Heart left ventricle (tissue), 16 donors: ENCODE data around the gene CDH18. TPM values are rescaled to one million over a fixed set of nuclear protein-coding genes. Genes with fewer than 3 reads are reported as not detected.

Source experiments
- ATAC-seq, 4 donors: fragments of 200-7000 bp; cut with Tn5 transposase; one replicate each; pipeline ENCODE4 v1.9.1; 2020 to 2022; ENCODE audit warnings: moderate library complexity in 4 of 4, mild to moderate bottlenecking in 3 of 4, moderate number of reproducible peaks in 1 of 4
- DNase-seq, 5 donors: peaks; one replicate each; pipeline ENCODE4 v3.0.0-alpha.2; 2020
- H3K27ac ChIP-seq, 12 donors: fragments of 200-600 bp; sonication (generic) in 4 of 12; one replicate each; pipeline versions ENCODE4 v1.5.0 to v1.8.0; 2016 to 2022; ENCODE audit warnings: mild to moderate bottlenecking in 2 of 12
- H3K27me3 ChIP-seq, 9 donors: fragments of 200-600 bp; sonication (generic) in 2 of 9; one replicate each; pipeline versions ENCODE4 v1.5.1 to v1.8.0; 2016 to 2022; ENCODE audit warnings: mild to moderate bottlenecking in 3 of 9
- H3K36me3 ChIP-seq, 9 donors: fragments of 200-600 bp; sonication (generic) in 2 of 9; one replicate each; pipeline versions ENCODE4 v1.5.0 to v1.8.0; 2018 to 2022; ENCODE audit warnings: mild to moderate bottlenecking in 2 of 9
- H3K4me1 ChIP-seq, 12 donors: fragments of 200-600 bp; sonication (generic) in 4 of 12; one replicate each; pipeline versions ENCODE4 v1.5.0 to v1.8.0; 2016 to 2022; ENCODE audit warnings: mild to moderate bottlenecking in 3 of 12
- H3K4me3 ChIP-seq, 12 donors: fragments of 200-600 bp; sonication (generic) in 4 of 12; one replicate each; pipeline versions ENCODE4 v1.5.0 to v1.8.0; 2017 to 2022; ENCODE audit warnings: mild to moderate bottlenecking in 9 of 12, moderate library complexity in 4 of 12
- H3K9me3 ChIP-seq, 12 donors: fragments of 200-600 bp; sonication (generic) in 4 of 12; one replicate each; pipeline versions ENCODE4 v1.5.0 to v1.8.0; 2016 to 2022; ENCODE audit warnings: mild to moderate bottlenecking in 1 of 12
- POLR2A ChIP-seq, 2 donors: fragments of 450-650 bp; IDR thresholded peaks; one replicate each; pipeline ENCODE4 v1.6.1; 2017; ENCODE audit warnings: antibody characterized with exemption in 2 of 2, mild to moderate bottlenecking in 2 of 2, moderate library complexity in 2 of 2
- WGBS, 4 donors: extraction: QIAGEN DNeasy Blood & Tissue Kit in 2 of 4; methylation state at CpG; one replicate each; pipeline versions ENCODE4 v1.1.5 to v1.1.7; 2013 to 2018; 5-methylcytosine and 5-hydroxymethylcytosine counted together
- intact Hi-C, 10 donors: fragments of 100-400 bp; cut with DNase I; formaldehyde crosslinking; loops; one replicate each; pipeline versions ENCODE4 v1.11.1 to v1.14.2; 2022
- polyA plus RNA-seq, 2 donors: library from polyadenylated mRNA; stranded (reverse); fragments of 200-250 nt; gene quantifications; one replicate each; pipeline ENCODE4 v1.2.3, GENCODE V29; 2013
- total RNA-seq, 9 donors: library from RNA; depleted of rRNA in 2 of 9; stranded (reverse); fragments of >200 nt in 2 of 9; fragmentation: NEBNext Ultra II Directional in 3 of 9; extraction: Animal tissue kit (Norgen Biotek cat#: 25700) in 3 of 9; gene quantifications; one replicate each; pipeline versions ENCODE4 v1.1.0 to v1.2.4, GENCODE V29; 2016 to 2023
- TF ChIP-seq, protein P1 (sequence below), 12 donors: fragments of 200-600 bp; sonication (generic) in 4 of 12; IDR thresholded peaks; one replicate each; pipeline versions ENCODE4 v1.5.0 to v1.8.0; 2018 to 2022; ENCODE audit warnings: antibody characterized with exemption in 12 of 12, mild to moderate bottlenecking in 5 of 12
- donor health status: ischemic (EF 13 %, LVEDD 7.1; RV severe dilation, severe dysfunction).
- donor health status: healthy with polysubstance abuse.
- donor health status: DM: no; HTN: yes; CAD: no.
- donor health status: DM: no; HTN: no; CAD: no.
- donor health status: ischemic (EF 25% LVEDD 6.9; RV normal size, moderate dysfunction).
- donor health status: ischemic (EF 25% LVEDD 5.7; RV mildly dilated, moderate dysfunction).
- donor health status: healthy.
- donor health status: DM: yes; HTN: yes; CAD: no.
- donor health status: ischemic (EF 35%, LVEDD 5.7; RV mildly dilated, moderate dysfunction).
- donor health status: nonischemic (EF 11% LVEDD 7.7; RV severe dilation, severe dysfunction).
- donor health status: DM: yes; HTN: yes; CAD: no.
- donor health status: PGD.
- donor health status: ischemic (EF 29% LVEDD 5.4; RV normal size, mild dysfunction).
- donor health status: nonischemic (EF 23%, LVEDD 6.1; RV moderate dilation, normal function).

Gene CDH18
- total and polyA plus RNA-seq, 11 donors, result 0.75 TPM; not detected in 10

DNA sequence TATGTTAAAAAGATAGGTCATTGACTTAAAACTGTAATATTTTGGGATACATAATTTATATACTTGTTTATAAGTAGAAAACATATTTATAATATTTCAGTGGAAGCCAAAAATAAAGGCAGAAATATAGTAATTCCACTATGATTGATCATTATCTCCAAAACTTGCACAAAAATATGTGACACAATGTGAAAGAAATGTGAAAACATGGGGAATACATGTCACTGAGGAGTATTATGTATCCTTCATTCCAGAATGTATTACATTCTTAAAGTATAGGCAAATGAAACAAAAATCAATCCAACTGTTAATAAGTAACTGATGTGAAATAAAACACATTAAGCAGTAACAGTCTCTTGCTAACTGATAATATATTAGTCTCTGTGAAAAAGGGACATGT, 236.7 kb downstream of the CDH18 start:
- no peaks in the 10 kb centered on the region for H3K4me1 ChIP-seq
- H3K27ac ChIP-seq, result no peak overlapping the region
- no peak for TF ChIP-seq POLR2A (IDR thresholded peaks at IDR 0.05)
- TF ChIP-seq, protein P1, sequence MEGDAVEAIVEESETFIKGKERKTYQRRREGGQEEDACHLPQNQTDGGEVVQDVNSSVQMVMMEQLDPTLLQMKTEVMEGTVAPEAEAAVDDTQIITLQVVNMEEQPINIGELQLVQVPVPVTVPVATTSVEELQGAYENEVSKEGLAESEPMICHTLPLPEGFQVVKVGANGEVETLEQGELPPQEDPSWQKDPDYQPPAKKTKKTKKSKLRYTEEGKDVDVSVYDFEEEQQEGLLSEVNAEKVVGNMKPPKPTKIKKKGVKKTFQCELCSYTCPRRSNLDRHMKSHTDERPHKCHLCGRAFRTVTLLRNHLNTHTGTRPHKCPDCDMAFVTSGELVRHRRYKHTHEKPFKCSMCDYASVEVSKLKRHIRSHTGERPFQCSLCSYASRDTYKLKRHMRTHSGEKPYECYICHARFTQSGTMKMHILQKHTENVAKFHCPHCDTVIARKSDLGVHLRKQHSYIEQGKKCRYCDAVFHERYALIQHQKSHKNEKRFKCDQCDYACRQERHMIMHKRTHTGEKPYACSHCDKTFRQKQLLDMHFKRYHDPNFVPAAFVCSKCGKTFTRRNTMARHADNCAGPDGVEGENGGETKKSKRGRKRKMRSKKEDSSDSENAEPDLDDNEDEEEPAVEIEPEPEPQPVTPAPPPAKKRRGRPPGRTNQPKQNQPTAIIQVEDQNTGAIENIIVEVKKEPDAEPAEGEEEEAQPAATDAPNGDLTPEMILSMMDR (IDR thresholded peaks at IDR 0.05), result no peak
- H3K27me3 ChIP-seq, result no peaks in the 10 kb centered on the region
- H3K4me3 ChIP-seq, result no peak overlapping the region
- no peaks in the 10 kb centered on the region for H3K36me3 ChIP-seq
- peaks cover 0 to 16% (median 0%) of the 10 kb centered on the region in 12 donors for H3K9me3 ChIP-seq
- intact Hi-C loops, result no loop called here
- DNase-seq, result no peak
- no peak for ATAC-seq

DNA sequence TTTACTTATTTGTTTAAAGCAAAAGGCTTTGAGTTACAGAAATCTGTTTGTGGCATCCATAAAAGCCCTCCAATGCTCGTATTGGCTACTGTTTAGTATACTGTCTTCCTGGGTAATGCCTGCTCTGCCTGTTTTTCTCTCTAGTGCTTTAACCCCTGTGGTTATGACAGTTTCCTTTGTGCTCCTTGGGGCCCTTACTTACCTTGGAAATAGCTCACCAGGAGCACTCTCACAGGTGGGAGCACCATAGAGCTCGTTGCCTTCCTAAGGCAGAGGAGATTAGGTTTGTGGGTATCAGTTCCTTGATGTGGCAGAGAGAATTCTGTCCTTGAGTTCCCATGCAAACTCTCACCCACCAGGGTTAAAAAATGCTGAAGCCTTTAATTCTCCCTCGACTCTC, 242.8 kb downstream of the CDH18 start:
- H3K36me3 ChIP-seq, result no peaks in the 10 kb centered on the region
- no peaks in the 10 kb centered on the region for H3K4me1 ChIP-seq
- ATAC-seq (no peak), DNase-seq (no peak)
- TF ChIP-seq, protein P1 (IDR thresholded peaks at IDR 0.05), result no peak
- TF ChIP-seq POLR2A (IDR thresholded peaks at IDR 0.05), result no peak
- no peaks in the 10 kb centered on the region for H3K27me3 ChIP-seq
- no peak overlapping the region for H3K4me3 ChIP-seq
- intact Hi-C loops, result no loop called here
- H3K27ac ChIP-seq, result no peak overlapping the region
- 28 to 48% (median 36%) methylated on average over 3 of the region's 3 CpGs for WGBS, 4 donors
- H3K9me3 ChIP-seq, result no peaks in the 10 kb centered on the region

DNA sequence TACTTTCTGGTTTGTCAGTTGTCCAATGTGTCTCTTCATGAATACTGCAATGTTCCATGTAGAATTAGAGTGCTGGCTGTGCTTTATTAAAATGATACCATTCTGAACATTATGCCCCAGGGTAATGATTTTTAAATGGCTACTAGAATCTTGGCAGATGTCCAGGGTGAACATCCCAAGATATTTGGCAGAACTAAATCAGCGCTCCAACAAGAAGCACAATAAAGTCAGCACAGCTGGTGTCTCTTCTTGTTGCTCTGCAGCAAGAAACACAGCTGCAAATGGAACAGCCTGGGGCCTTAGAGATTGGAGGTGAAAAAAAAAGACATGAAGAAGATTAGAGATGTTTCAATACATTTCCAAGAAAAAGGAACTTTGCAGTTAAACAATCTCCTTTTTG, 248.3 kb downstream of the CDH18 start:
- Histone ChIP-seq H3K9me3 (no peaks in the 10 kb centered on the region), H3K36me3 (no peaks in the 10 kb centered on the region), H3K27ac (no peak overlapping the region), H3K4me1 (no peaks in the 10 kb centered on the region), H3K27me3 (no peaks in the 10 kb centered on the region), H3K4me3 (no peak overlapping the region)
- TF ChIP-seq POLR2A (IDR thresholded peaks at IDR 0.05), result no peak
- TF ChIP-seq, protein P1 (IDR thresholded peaks at IDR 0.05), result no peak
- DNase-seq, result no peak
- no peak for ATAC-seq
- 48 to 65% (median 56%) methylated on average over 1 of the region's 1 CpG for WGBS, 4 donors
- intact Hi-C loops, result no loop called here

DNA sequence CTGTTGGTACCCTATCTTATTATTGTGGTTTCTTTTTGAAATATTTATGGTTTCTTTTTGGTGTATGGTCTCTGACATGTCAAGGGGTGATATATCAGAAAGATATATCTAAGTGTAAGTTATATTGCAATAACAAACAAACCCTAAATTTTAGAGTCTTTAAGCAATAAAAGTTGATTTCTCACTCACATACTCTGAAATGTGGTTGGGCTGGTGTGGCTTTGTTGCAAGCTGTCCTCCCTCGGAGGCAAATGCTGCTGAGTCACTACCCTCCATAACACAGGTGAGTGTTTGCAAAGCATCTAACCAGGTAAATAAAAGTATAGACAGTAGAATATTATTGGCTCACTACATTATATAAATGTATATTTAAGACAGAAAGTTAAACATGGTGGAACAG, 253.2 kb downstream of the CDH18 start:
- intact Hi-C loops, result no loop called here
- 72 to 81% (median 79%) methylated on average over 1 of the region's 1 CpG for WGBS, 4 donors

More for the DNA sequence above, 253.2 kb downstream of the CDH18 start:
- no peaks in the 10 kb centered on the region for H3K27me3 ChIP-seq
- H3K27ac ChIP-seq, result no peak overlapping the region
- no peaks in the 10 kb centered on the region for H3K4me1 ChIP-seq
- H3K36me3 ChIP-seq, result no peaks in the 10 kb centered on the region
- TF ChIP-seq, protein P1 (IDR thresholded peaks at IDR 0.05), result no peak
- no peak for TF ChIP-seq POLR2A (IDR thresholded peaks at IDR 0.05)
- DNase-seq (no peak), ATAC-seq (no peak)
- H3K9me3 ChIP-seq, result peaks cover 0 to 15% (median 0%) of the 10 kb centered on the region in 12 donors
- no peak overlapping the region for H3K4me3 ChIP-seq
